ENCODE data around the gene AHCYL1. TPM values are rescaled to one million over a fixed set of nuclear protein-coding genes. Genes with fewer than 3 reads are reported as not detected.
A peak's percentile ranks its signal among the peaks of the same experiment; 100 is the strongest.

AHCYL1 gene
- total and polyA plus RNA-seq, 2 of the 8 experiments (the other 6 are each of a cell fraction or from before 2014, with no cell fraction given) = 64.5 to 95.9 TPM

GRCh38 chr1:110034451-110035235 lies 50.1 kb downstream of the AHCYL1 start, which contains the start of gene STRIP1 (continued):
- TF ChIP-seq SIN3A (conservative IDR thresholded peaks at IDR 0.05 in 1 of 2, IDR thresholded peaks at IDR 0.05 in 1 of 2; ENCODE audit: low read depth in 1 of 2, low read length in 2 of 2) = peak in 1 of 2 experiments; percentile 70; a peak in 2 of 4 replicates
- TF ChIP-seq FOSL1 (IDR thresholded peaks at IDR 0.05; ENCODE audit: insufficient read depth, low read depth, low read length) = no peak
- no peak for TF ChIP-seq KDM1A (IDR thresholded peaks at IDR 0.05; ENCODE audit: borderline replicate concordance, low read length)
- TF ChIP-seq ATF2 (IDR thresholded peaks at IDR 0.05; ENCODE audit: low read length) = peak; percentile 94
- no peak for TF ChIP-seq EP300 (IDR thresholded peaks at IDR 0.05; ENCODE audit: borderline replicate concordance in 1 of 2, low read depth in 2 of 2, low read length in 2 of 2)
- peak; percentile 79; the same call in 1 of the 2 replicates for TF ChIP-seq CEBPB (IDR thresholded peaks at IDR 0.05; ENCODE audit: low read depth, low read length)
- TF ChIP-seq POLR2A (IDR thresholded peaks at IDR 0.05; ENCODE audit: control extremely low read depth in 1 of 2, low read depth in 2 of 2, low read length in 2 of 2) = peak; percentile 12 to 69
- TF ChIP-seq TBP (IDR thresholded peaks at IDR 0.05; ENCODE audit: low read depth, low read length) = peak; percentile 80
- no peak for TF ChIP-seq GTF2F1 (IDR thresholded peaks at IDR 0.05; ENCODE audit: borderline replicate concordance, low read depth, low read length)
- TF ChIP-seq ASH2L (IDR thresholded peaks at IDR 0.05; ENCODE audit: low read length) = peak; percentile 93
- TF ChIP-seq SP2 (IDR thresholded peaks at IDR 0.05; ENCODE audit: low read length) = no peak
- TF ChIP-seq BRCA1 (IDR thresholded peaks at IDR 0.05; ENCODE audit: low read depth, low read length) = peak; percentile 98
- TF ChIP-seq JUND (IDR thresholded peaks at IDR 0.05; ENCODE audit: low read length) = no peak
- no peak for TF ChIP-seq EZH2 (IDR thresholded peaks at IDR 0.05; ENCODE audit: low read depth, low read length, severe bottlenecking)
- TF ChIP-seq CREB1 (IDR thresholded peaks at IDR 0.05) = no peak; the same call in 1 of the 2 replicates
- TF ChIP-seq SIX5 (IDR thresholded peaks at IDR 0.05; ENCODE audit: low read depth, low read length) = peak; percentile 86
- no peak for TF ChIP-seq E2F6 (IDR thresholded peaks at IDR 0.05)
- no peak for TF ChIP-seq CBX5 (IDR thresholded peaks at IDR 0.05; ENCODE audit: low read depth, low read length)
- no peak for TF ChIP-seq USF2 (IDR thresholded peaks at IDR 0.05; ENCODE audit: low read length)
- no peak for TF ChIP-seq GABPA (IDR thresholded peaks at IDR 0.05; ENCODE audit: borderline replicate concordance, insufficient read depth, low read length)
- 0 out of 2 replicates have a peak, but pooled peaks have one; percentile 32 for TF ChIP-seq KDM5A (IDR thresholded peaks at IDR 0.05; ENCODE audit: low read length)

Data from H1 (cell line).